Measurements from ENCODE around the gene KRTAP25-1.

The KRTAP25-1 gene, protein sequence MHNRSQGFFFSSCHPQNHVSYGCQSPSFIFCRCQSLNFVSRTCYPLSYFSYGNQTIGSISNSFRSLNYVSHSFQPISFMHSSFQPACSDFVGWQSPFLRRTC

DNA sequence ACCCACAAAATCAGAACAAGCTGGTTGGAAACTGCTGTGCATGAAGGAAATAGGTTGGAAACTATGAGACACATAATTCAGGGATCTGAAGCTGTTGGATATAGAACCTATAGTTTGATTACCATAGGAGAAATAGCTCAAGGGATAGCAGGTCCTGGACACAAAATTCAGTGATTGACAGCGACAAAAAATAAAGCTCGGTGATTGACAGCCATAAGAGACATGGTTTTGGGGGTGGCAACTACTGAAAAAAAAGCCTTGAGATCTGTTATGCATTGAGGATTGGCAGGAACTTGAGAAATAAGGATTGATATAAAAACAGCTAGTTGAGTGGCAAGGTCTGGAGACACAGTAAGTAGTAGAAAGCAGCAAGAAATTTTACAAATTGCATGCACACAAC is at the start of gene KRTAP25-1:
TSS of gene KRTAP25-1 (minus strand) at position 300 of the 400 bp plus-strand sequence. CDS start at position 276, 24 bp downstream.
- no peak for DNase-seq

DNA sequence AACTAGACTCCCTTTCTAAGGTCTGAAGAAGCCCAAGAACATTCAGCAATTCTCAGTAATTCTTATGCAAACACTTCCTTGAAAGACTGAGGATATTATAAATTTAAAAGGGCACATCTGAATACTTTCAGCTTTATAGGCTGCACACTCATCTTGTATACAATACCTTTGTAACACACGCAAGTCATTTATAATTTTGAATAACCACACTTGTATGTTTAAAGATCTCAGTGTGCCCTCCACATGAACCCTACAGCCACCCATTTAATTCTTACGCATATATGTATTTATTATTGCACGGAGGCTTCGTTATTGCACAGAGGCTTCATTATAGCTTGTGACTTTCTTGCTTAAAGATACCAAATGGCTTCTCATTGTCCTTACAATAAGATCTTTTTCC is 49.4 kb upstream of the KRTAP25-1 start:
- no peak for DNase-seq

DNA sequence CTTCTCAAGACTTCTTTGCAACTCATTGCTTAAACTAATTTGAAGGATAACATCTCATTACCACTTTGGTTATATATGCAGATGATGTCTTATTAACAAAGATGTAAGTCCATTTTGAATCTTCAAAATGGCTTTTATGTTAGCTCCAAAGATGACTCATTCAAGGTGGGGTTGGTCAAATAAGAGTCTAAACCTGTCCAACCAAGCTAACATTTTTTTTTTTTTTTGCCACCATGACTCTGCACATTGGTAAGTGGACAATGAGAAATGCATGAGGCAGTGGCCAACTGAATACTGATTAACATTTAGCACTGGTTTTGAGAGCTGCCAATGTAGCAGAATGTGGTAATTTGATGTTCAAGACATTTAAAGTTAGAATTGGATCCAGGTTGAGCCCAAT is 48.5 kb upstream of the KRTAP25-1 start:
- no peak for DNase-seq

DNA sequence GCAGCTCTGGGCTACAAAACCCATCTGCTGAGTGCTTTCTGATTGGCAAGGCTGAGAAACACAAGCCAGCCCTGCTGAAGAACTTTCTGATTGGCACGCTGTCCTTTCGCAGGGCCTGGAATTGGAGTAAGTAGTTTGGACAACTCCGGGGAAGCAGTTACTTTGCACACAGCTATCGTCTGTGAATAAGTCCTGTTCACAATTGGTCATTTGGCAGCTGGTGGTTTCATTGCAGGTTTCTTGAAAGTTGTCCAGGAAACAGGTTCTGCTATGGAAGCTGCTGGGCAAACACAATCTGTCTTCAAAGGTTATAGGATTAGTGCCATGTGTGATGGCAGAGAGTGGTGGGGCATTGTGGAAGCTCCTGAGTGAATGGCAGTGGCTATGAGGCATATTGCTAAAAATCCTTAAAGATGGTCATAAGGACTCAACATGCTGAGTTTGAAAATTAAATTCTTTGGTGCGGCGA is 48.0 kb upstream of the KRTAP25-1 start, which contains the start of gene KRTAP27-1:
TSS of gene KRTAP27-1 (minus strand) at position 419 of the 469 bp plus-strand sequence. CDS start at position 393, 26 bp downstream.
- DNase-seq, result no peak

DNA sequence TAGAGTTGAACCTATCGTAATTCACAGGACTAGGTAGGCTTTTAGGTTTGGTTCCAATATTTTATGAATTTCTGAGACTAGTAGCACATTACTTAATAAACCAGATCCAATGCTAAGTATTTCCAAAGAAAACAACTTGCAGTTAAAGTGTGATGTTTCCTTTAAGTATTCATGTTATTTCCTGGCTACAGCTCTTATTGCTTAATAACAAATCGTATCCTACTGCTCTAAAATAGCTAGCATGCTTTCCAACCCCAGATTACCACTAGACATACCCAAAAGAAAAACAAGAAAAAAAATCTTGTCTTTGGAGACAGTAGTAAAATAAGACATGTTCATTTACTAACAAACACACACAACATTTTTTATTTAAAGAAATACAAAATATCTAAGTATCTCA is 47.3 kb upstream of the KRTAP25-1 start:
- DNase-seq, result no peak

DNA sequence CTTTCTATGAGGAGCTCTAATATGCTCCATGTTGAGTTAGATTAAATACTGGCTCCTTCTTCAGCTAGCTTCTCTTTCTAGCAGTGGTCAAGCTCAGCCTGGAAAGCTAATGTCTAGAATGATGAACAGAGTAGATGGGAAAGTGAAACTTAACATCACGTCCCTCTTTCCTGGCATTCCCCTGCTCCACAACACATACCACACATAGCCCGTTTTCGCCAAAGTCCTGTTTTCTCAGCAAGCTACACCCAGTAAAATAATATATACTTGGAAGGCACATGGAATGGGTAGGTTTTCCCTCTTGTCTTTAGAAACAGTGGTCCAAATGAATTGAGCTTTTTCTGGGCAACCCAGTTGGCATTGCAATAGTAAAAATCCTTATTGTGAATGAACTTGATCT is 44.4 kb upstream of the KRTAP25-1 start:
- no peak for DNase-seq

DNA sequence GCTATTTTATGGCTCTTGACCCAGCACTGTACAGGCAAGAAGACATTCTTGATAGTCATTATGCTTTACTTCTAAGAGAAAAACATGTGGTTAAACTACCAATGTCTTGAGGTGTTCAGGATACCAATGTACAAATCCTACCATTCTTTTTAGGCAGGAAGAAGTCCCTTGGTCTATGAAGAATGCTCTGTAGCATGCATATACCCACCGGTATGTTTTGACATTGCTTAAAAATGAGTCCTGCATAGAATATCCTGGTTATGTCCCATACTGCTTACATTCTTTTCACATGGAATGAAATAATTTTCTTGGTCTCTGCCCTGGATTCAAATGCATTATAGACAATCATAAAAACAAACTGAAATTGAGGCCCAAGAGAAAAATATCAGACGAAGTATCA is 43.4 kb upstream of the KRTAP25-1 start:
- DNase-seq, result no peak

DNA sequence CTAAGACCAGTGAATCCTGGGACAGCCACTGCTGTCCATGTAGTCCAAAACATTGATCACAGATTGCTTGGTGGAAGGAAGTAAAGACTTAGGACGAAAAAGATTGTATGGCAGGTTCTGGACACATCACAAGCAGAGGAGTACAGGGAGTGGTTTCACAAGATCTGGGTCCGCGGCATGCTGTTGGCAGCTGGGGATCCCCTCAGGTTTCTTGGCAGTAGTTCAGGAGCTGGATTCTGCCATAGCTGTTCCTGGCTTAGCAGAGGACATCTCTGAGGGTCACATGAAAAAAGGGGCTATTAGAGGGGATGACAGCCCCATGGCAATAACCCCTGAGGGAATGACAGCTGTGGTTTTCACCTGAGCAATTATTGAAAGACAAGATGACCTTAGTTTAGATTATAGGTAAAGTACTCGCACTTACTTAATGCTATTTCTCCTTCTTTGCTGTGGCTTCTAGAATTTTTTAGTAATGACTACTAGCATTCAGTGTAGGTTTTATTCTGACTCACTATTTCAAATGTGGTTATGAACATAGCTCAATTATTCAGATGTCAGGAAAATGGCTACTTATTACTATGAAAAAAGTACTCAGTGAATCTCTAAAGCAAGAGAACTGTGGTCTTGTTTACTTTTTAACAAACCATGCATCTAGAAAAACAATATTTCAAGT is 40.0 kb upstream of the KRTAP25-1 start:
- DNase-seq, result no peak

DNA sequence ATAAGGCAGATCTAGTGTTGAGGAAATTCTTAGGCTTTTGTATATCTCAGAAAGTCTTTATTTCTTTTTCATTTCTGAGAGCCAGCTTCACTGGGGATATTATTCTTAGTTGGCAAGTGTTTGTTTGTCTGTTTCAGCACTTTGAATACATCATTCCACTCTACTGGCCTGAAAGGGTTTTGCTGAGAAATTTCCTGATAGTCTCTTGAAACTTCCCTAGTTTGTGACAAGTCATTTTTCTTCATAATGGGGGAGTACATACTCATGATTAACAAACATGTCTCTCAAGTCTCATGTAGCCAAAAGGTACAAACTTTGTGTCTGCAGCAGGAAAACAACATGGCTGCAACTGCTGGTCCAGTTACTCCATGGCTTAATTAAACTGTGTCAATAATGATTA is 37.1 kb upstream of the KRTAP25-1 start:
- no peak for DNase-seq

DNA sequence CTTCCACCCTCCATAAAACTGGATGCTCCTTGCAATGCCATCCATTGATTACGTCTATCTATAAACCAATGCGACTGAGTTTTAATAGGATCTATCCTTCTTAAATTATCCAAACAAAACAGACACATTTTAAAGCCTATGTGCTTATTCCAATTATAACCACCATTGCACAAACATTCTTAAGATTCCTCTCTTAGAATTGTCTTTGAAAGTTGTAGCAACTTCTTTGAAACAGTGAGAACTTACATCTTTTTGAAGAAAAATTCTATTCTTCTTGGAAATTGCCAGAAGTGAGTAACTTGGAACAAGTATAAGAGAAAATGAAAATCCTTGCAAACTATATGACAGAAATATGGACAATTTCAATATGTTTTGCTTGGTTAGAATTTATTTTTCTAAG is 30.9 kb upstream of the KRTAP25-1 start, which contains the start of gene KRTAP26-1:
TSS of gene KRTAP26-1 (minus strand) at position 101 of the 400 bp plus-strand sequence. CDS start 280 bp downstream, outside the sequence.
- no peak for DNase-seq

DNA sequence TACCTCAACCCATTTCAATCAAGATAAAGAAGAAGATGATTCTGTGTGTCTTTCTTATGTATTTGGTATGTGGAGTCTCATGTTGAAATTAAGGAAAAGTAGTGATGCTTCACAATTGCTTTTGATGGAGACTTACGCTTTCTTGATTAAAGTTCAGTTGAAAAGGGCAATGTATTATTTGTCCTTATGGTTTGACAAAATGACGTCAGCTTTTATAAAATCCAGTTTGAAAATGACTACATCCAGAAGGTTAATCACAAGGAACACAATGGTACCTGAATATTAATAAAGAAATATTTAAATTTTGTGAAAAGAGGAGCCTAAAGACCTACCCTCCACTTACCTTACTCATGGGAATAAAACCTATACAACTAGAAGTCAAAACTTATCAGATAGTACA is 26.4 kb upstream of the KRTAP25-1 start:
- DNase-seq, result no peak

DNA sequence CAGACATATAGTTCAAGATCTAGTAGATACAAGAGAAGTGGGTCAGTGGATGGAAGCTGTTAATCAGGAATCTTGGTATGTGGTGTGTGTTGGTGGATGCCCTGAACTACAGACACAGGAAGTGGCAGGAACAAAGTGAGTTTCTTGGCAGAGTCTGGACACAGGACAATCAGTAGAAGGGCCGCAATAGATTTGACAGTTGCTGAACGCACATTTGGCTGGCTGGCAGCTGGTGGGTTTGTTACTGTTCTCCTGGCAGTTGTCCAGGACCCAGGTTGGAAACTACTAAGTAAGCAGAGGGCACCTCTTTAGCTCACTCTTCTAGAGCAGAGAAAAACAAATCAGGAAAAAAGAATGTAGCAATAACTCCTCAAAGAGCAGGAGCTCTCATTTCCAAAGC is 17.6 kb upstream of the KRTAP25-1 start:
- no peak for DNase-seq

DNA sequence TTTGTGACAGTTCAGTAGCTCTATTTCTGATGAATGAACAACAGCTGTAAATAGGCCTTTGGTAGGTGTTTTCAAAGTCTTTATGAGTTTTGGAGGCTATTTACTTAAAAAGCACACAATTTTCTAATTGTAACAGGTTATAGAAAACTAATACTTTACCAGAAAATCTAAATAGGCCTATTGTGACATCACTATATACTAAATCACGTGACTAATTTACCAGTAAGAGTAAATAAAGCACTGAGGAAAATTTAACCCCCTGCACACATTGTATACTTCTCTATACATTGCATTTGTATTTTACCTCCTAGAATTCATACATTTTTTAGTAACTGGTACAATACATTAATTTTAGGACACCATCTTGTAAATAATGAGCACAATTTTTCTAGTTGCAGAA is 15.8 kb upstream of the KRTAP25-1 start:
- DNase-seq, result no peak

DNA sequence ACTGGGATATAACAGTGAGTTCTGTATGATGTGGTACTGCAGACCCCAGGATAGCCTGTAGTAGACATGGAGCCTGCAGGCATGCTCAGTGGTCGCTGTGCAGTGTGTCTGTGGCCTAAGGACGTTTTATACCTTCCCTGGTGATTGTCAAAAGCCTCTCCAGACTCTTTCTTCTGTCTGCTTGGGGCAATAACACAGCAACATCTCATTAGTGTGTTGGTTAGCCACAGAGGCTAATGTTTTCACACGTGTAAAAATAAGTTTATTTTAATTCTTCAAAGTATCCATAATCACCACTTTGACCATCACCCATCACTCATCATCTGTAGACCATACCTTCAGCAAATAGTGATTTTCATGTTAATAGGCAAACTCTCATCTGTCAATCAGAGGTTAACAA is 6.5 kb downstream of the KRTAP25-1 start, which contains the start of gene KRTAP24-1:
TSS of gene KRTAP24-1 (minus strand) at position 101 of the 400 bp plus-strand sequence. CDS start at position 83, 18 bp downstream.
- no peak for DNase-seq

DNA sequence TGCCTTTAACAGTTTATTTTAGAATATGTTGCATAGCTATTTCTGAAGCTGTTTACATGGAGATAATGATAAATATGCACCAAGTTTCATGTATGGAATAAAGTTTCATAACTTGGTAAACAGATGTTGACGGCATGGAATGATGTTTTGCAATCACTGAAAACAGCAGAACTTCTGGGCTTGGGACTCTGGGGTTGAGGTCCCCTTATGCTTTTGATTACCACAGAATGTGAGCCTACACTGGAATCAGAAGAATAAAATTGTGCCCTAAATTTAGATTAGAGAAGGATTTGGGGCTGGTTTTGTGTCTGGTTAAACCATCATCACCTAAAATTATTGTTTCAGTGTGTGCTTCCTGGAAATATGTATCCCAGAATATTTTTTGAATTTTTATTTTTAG is 17.7 kb downstream of the KRTAP25-1 start:
- DNase-seq, result no peak

DNA sequence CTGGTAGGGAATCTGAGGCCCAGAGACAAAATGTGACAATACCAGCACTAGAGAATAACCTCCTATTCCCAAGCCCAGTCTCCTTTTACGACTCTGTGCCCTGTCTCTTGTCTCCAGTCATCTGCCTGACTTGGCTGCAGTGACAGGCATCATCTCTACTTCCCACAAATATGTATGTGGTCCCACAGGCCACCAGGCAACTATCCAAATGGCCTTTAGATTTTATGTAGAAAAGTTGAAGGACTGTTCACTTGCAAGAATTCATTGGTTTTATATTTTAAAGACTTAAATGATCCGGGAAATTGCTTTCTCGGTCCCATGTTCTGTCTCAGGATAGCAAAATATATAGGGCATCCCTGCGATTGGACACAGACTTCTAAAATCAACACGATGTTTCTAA is 18.2 kb downstream of the KRTAP25-1 start:
- no peak for DNase-seq

DNA sequence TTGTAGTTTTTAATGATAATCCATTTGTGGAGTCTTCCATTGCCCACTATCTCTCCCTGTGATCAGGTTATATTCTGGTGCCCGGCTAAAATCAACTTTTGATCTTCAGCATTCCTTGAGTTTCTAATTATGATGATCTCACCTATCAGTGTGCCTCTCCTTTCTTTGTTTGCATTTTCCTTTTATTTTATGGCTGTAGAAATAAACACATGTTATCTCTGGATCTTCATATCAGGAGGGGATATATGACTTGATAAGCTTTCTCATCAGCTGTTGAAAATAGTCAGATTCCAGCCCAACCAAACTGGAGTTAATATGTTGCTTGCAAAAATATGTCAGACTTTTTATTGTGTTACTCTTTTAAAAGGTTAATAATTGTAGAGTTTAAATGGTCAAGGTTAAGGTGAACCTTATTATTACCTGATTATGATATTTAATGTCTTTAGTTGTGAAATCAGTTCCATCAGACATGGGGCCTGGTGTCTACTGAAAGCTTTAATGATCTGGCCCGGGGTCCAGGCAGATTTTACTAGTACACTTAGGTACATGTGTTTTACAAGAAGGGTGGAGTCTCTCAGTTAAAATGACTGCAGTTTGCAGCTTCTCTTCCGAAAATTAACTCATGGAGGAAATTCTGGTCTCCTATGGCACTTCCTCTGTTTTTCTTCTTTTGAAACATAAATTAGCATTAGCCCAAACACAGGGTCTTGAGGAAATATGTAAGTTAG is 19.3 kb downstream of the KRTAP25-1 start:
- DNase-seq, result no peak

DNA sequence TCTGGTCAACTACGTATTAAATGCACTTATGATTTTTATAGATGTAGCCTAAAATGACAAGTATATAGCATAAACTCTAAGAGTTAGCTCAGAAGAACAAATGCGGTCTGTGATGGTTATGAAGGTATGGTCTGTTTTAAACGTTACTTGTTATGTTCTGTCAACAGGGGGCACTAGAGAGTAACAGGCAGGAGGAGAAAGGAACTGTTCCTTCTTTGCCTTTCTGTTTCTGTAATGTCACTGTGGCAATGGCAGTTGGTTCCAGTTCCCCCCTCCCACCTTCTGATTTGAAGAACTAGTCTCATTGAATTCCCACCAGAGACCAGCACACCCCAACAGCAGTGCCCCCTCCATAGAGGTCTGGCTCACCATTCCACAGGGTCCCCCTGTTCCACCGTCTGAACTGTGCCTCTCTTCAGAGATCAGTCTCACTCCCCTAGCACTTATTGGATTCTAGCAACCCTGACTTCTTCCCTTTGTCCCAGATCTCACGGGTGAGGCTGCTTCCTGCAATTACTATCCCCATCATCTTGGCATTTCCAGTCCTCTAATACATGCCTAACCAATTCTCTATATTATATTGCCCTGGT is 20.6 kb downstream of the KRTAP25-1 start:
- DNase-seq, result no peak

DNA sequence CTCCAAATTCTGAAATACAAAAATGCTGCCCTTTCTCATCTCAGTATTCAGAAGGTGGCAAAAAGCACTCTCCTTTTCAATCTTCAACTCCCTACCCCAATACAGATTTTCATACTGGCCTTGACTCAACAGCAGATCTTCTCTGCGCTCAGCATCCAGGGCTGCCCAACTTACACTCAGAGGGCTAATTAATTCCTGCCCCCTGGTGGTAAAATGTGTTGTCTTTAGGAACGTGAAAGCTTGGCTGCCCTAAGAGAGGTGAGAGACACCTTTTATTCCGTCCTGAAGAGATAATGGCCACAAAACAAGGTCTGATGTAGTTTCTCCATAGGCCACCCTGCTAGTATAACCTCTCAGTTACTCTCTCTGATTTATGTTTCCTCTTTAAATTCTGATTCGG is 31.5 kb downstream of the KRTAP25-1 start:
- no peak for DNase-seq

DNA sequence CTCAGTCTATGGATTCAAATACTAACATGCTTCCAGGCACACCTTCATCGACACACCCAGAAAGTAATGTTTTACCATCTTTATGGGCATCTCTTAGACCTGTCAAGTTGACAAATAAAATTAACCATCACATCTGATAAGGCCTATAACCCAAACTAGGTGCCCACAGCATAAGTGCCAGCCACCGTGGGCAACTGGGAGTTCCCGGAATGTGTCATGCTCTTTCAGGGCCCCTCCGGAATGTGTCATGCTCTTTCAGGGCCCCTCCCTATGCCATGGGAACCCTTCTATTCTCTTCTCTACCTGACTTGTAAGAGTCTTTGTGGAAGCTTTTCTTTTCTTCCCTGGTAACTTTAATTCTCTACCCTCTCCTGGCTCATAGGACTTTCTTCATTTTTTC is 33.2 kb downstream of the KRTAP25-1 start:
- DNase-seq, result no peak

DNA sequence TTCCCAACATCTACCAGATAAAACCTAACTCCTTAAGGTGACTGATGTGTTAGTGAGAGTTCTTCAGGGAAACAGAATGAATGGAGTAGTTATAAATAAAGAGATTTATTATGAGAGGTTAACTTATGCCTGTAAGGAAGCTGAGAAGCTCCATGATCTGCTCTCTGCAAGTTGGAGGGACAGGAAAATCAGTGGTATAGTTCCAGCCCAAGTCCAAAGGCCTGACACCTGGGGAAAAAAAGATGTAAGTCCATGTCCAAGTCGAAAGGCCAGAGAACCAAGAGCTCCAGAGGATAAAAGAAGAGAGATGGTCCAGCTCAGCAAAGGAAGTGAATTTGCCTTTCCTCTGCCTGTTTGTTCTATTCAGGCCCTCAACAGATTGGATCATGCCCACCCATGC is 33.6 kb downstream of the KRTAP25-1 start:
- DNase-seq, result no peak

DNA sequence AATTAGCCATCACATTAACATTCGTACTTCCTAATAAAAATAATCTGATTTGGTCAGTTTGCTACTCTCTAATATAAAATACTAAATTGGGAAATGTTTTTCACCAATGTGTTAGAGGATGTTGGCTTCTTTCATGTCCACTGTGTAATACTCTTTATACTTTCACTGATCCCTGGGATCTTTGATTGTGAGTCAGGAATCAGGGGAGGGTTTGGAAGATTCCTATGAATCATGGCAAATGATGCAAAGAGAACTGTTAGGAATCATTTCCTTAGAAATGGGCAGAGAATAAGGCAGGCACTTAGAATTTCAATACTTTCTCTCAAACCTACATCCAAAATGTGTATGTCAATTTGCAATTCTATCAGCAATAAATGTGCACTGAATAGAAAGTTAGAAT is 37.5 kb downstream of the KRTAP25-1 start:
- no peak for DNase-seq

DNA sequence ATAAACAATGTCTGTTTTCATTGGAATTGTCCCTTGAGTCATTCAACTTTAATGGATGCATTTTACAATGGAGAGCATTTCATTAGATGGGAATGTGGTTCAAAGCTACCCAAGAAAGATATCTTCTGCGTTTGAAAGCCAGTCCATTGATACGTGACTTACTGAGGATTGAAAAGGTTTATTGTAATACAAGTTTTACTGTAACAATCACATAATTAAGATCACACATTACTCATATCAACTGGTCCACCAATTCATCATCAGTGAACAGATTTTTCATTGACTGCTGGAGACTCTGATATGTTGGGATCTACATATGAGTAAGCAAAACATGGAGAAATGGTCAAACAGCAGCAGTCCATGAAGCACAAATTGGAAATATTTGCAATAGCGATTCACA is 39.4 kb downstream of the KRTAP25-1 start:
- no peak for DNase-seq

DNA sequence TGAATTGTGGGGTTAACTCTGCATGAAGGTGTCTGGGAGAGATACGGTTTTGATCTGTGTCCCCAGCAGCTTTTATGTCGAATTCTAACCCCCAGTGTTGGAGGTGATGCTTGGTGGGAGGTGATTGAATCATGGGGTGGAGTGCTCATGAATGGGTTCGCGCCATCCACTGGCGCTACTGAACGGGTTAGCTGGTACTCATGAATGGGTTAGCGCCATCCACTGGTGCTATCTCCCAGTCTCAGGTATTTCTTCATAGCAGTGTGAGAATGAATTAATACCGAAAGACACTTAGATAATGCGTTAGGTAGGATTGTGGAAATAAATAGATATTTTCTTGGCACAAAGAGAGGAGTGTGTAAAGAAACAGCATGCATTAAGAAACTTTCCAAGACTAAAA is 40.5 kb downstream of the KRTAP25-1 start:
- no peak for DNase-seq

Measured in activated CD4-positive, alpha-beta T cell treated with anti-CD3 and anti-CD28 coated beads, Interleukin-2, amount 50 U/mL, for 1 hour (primary cell).